Measurements from ENCODE around the gene TXNIP. TPM values are rescaled to one million over a fixed set of nuclear protein-coding genes. Genes with fewer than 3 reads are reported as not detected.

TXNIP gene
- polyA plus RNA-seq, 1 of the 3 experiments (the other 2 are of a cell fraction) = 44.6 TPM

DNA sequence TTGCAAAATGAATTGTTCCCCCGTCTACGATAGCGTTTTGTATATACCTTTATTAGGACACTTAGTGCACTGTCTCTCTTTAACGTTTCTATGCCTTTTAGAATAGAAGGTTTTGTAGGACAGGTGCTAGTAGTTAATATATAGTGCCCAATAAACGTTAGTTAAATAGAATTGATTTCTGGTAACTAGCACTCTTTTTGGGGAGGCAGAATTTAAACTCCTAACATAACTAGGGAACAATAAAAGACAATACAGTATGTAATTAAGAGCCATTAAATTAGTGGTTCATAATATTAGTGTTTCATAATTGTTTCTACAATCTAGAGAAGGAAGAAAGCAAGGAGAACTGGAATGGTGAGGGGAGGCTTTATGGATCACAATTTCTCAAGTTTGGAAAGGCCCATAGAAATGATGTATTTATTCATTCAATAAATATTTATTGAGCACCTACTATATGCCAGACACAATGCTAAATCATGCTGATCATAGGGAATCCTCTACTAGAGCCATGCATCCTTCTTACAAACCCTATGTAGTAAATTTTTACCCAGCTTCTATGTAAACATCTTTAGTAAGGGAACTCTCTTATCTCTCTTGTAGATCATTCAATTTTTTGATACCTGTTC lies 31.1 kb downstream of the TXNIP start:
- CTCF ChIA-PET = interaction anchor here (0.7 to 5.5 kb wide), 8 partner anchors 12 to 119 kb away, joined by 3 to 36 read pairs (median 4); partner anchors contain the start of genes NUDT17 and RBM8A
- peak overlapping the region; percentile 95 for H3K4me2 ChIP-seq
- peaks cover 19 to 31% of the 10 kb centered on the region in 2 experiments for H3K4me1 ChIP-seq (ENCODE audit: control insufficient read depth in 1 of 2, insufficient read depth in 2 of 2, low read depth in 1 of 2, low read length in 1 of 2)
- H3K27me3 ChIP-seq (ENCODE audit: insufficient read depth) = no peaks in the 10 kb centered on the region
- 7% methylated on average over 5 of the region's 5 CpGs for WGBS (ENCODE audit: low lambda C conversion rate)
- H3K4me3 ChIP-seq (ENCODE audit: low read depth in 2 of 2, low read length in 1 of 2) = peak overlapping the region; percentile 77 to 78
- peaks cover 24% of the 10 kb centered on the region for H3F3A ChIP-seq (replicated peaks; ENCODE audit: insufficient read depth)
- H3K36me3 ChIP-seq (replicated peaks in 1 of 2; ENCODE audit: control insufficient read depth in 1 of 2, insufficient read depth in 2 of 2, low read length in 1 of 2) = peaks cover 0 to 7% of the 10 kb centered on the region in 2 experiments
- 0 out of 2 replicates have a peak, but pooled peaks cover 4% of the 10 kb centered on the region for H3K79me2 ChIP-seq (ENCODE audit: insufficient read depth)
- POLR2A ChIA-PET = interaction anchor here (0.6 to 3.8 kb wide), 4 partner anchors 14 to 106 kb away, joined by 3 to 31 read pairs (median 9); partner anchors contain the start of genes PEX11B, PIAS3 and RBM8A
- TF ChIP-seq ELF1 (IDR thresholded peaks at IDR 0.05) (no peak), MEF2A (IDR thresholded peaks at IDR 0.05; ENCODE audit: borderline replicate concordance, low read depth) (no peak), RAD21 (IDR thresholded peaks at IDR 0.05; ENCODE audit: low read length) (no peak), EP300 (IDR thresholded peaks at IDR 0.05; ENCODE audit: borderline replicate concordance in 1 of 2, low read depth in 1 of 2, low read length in 1 of 2) (no peak), YY1 (IDR thresholded peaks at IDR 0.05; ENCODE audit: low read depth) (no peak), FOSL2 (IDR thresholded peaks at IDR 0.05; ENCODE audit: borderline replicate concordance, low read depth) (no peak), TCF12 (IDR thresholded peaks at IDR 0.05) (no peak), NFIC (IDR thresholded peaks at IDR 0.05; ENCODE audit: borderline replicate concordance) (no peak), CHD2 (IDR thresholded peaks at IDR 0.05; ENCODE audit: low read length, partially characterized antibody) (no peak)
- TF ChIP-seq, protein P1, sequence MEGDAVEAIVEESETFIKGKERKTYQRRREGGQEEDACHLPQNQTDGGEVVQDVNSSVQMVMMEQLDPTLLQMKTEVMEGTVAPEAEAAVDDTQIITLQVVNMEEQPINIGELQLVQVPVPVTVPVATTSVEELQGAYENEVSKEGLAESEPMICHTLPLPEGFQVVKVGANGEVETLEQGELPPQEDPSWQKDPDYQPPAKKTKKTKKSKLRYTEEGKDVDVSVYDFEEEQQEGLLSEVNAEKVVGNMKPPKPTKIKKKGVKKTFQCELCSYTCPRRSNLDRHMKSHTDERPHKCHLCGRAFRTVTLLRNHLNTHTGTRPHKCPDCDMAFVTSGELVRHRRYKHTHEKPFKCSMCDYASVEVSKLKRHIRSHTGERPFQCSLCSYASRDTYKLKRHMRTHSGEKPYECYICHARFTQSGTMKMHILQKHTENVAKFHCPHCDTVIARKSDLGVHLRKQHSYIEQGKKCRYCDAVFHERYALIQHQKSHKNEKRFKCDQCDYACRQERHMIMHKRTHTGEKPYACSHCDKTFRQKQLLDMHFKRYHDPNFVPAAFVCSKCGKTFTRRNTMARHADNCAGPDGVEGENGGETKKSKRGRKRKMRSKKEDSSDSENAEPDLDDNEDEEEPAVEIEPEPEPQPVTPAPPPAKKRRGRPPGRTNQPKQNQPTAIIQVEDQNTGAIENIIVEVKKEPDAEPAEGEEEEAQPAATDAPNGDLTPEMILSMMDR (IDR thresholded peaks at IDR 0.05) = no peak
- TF ChIP-seq, protein P2, sequence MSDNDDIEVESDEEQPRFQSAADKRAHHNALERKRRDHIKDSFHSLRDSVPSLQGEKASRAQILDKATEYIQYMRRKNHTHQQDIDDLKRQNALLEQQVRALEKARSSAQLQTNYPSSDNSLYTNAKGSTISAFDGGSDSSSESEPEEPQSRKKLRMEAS (IDR thresholded peaks at IDR 0.05; ENCODE audit: low read depth) = no peak
- TF ChIP-seq, protein P3, sequence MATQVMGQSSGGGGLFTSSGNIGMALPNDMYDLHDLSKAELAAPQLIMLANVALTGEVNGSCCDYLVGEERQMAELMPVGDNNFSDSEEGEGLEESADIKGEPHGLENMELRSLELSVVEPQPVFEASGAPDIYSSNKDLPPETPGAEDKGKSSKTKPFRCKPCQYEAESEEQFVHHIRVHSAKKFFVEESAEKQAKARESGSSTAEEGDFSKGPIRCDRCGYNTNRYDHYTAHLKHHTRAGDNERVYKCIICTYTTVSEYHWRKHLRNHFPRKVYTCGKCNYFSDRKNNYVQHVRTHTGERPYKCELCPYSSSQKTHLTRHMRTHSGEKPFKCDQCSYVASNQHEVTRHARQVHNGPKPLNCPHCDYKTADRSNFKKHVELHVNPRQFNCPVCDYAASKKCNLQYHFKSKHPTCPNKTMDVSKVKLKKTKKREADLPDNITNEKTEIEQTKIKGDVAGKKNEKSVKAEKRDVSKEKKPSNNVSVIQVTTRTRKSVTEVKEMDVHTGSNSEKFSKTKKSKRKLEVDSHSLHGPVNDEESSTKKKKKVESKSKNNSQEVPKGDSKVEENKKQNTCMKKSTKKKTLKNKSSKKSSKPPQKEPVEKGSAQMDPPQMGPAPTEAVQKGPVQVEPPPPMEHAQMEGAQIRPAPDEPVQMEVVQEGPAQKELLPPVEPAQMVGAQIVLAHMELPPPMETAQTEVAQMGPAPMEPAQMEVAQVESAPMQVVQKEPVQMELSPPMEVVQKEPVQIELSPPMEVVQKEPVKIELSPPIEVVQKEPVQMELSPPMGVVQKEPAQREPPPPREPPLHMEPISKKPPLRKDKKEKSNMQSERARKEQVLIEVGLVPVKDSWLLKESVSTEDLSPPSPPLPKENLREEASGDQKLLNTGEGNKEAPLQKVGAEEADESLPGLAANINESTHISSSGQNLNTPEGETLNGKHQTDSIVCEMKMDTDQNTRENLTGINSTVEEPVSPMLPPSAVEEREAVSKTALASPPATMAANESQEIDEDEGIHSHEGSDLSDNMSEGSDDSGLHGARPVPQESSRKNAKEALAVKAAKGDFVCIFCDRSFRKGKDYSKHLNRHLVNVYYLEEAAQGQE (IDR thresholded peaks at IDR 0.05; ENCODE audit: low read depth, low read length) = no peak
- TF ChIP-seq, protein P4, sequence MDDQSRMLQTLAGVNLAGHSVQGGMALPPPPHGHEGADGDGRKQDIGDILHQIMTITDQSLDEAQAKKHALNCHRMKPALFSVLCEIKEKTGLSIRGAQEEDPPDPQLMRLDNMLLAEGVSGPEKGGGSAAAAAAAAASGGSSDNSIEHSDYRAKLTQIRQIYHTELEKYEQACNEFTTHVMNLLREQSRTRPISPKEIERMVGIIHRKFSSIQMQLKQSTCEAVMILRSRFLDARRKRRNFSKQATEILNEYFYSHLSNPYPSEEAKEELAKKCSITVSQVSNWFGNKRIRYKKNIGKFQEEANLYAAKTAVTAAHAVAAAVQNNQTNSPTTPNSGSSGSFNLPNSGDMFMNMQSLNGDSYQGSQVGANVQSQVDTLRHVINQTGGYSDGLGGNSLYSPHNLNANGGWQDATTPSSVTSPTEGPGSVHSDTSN (IDR thresholded peaks at IDR 0.05) = no peak
- no peak for DNase-seq
- no peaks in the 10 kb centered on the region for H4K20me1 ChIP-seq (ENCODE audit: insufficient read depth)
- H2AFZ ChIP-seq (ENCODE audit: low read depth) = peak overlapping the region; percentile 92
- H3K27ac ChIP-seq (ENCODE audit: low read depth in 2 of 2, low read length in 1 of 2) = peak overlapping the region; percentile 83 to 89
- no peaks in the 10 kb centered on the region for H3K9me2 ChIP-seq
- no peaks in the 10 kb centered on the region for H3K9me3 ChIP-seq
- H3K9ac ChIP-seq = peak overlapping the region; percentile 56
